Right renal pelvis (tissue), 4 donors: ENCODE measurements around the gene ANKRD11. TPM values are rescaled to one million over a fixed set of nuclear protein-coding genes. Genes with fewer than 3 reads are reported as not detected.
"Not testable (repeated sequence)": the region's sequence is repeated elsewhere in the genome, so short reads cannot be mapped to it uniquely, and the experiment has no call there.

ENCODE experiments used
- DNase-seq, 4 donors: peaks; one replicate each; pipeline ENCODE4 v3.0.0-alpha.2; 2013; ENCODE audit warnings: low read depth in 4 of 4, low spot score in 3 of 4, missing footprints in 1 of 4
- polyA plus RNA-seq, 4 donors: library from polyadenylated mRNA; unstranded; fragments of 120-200 nt; gene quantifications; one replicate each; pipeline ENCODE4 v1.2.1, GENCODE V29; 2013; ENCODE audit not compliant: insufficient read length in 4 of 4

Gene ANKRD11
- polyA plus RNA-seq, 4 donors: 90.2 to 101 (median 96.6) TPM

DNA sequence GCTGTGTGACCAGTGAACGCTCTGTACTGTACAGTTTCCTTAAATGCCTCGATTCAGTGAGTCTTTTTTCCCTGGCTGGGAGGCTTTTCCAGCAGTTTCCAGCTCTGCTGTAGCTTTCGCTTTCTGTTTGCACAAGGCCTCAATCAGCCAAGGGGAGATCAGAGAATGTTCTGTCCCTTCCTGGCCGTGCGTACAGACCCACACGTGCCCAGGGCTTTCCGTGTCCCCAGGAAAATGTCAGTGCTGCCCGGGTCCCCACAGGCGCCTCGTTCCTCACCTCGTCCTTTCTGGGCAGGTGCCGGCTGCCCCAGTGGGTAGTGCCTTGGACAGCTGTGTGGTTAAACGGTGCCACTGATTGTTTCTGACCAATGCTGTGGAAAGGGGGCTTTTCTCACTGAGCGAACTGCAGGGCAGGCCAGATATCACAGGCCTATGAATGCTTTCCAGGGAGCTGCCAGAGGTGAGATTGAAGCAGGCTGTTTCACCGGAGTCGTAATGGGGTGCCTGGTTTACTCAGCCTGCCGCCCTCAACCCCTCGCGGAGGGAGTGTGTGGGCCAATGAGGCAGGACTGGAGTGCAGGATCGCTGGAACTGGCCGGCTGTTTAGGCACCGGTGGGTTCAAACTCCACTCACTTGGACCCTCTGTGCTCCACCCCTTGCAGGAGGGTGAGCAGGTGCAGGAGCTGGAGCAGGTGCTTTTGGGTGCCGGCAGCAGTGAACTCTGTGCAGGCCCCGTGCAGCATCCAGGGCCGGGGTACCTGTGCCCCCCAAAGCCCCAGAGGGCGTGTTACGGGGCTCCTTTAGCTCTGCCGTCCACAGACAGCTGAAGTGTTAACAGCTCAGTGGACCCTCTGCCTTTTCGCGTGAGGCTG lies 228.4 kb downstream of the ANKRD11 start:
- no peak for DNase-seq

GRCh38 chr16:89259901-89260300 lies 230.5 kb downstream of the ANKRD11 start:
- not testable (repeated sequence) for DNase-seq

- DNase-seq: no peak
Observed at GRCh38 chr16:89257757-89258465, 232.4 kb downstream of the ANKRD11 start.

- no peak for DNase-seq
Observed at GRCh38 chr16:89257281-89257731, 233.1 kb downstream of the ANKRD11 start.

GRCh38 chr16:89256651-89257254 lies 233.6 kb downstream of the ANKRD11 start:
- DNase-seq: peak in 3 of 4 donors; percentile 37 to 55 (median 51)

GRCh38 chr16:89253548-89254287 lies 236.6 kb downstream of the ANKRD11 start:
- no peak for DNase-seq

- DNase-seq: no peak
Observed at GRCh38 chr16:89248196-89248982, 242.0 kb downstream of the ANKRD11 start.

- DNase-seq: not testable (repeated sequence)
Observed at GRCh38 chr16:89247734-89248075, 242.7 kb downstream of the ANKRD11 start.

DNA sequence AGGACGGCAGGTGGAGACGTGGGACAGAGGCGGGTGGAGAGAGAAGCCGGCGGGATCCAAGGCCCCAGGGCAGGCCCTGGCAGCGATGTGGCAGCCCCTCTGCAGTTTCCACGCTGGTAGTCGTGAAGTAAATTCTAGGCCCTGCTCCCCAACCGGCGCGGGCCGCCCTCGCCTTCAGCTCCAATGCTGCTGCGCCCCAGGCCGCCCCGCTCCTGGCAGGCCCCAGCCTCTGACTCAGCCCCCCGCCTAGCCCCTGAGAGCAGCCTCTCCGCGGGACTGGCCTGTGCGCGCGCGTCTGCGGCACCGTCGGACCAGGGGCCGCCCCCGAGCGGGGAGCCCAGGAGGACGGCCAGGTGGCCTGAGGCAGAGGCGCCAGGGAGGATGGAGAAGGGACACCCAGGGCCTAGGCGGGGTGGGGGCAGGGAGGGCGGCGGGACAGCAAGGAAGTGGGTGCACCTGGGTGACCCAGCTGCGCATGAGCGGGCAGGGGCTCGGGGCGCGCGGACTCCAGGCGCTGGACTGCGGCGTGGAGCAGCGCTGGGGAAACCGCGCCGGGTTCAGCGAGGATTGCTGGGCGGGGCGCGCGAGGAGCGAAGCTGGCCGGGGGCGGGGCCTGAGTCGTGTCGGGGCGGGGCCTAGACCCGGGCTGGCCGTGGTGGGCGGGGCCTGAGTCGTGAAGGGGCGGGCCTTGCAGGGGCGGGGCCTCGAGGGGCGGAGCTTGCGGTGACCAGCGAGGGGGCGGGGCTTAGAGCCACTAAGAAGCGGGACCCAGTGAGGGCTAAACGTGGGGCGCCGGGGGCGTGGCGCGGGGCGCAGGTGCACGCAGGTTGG lies 243.2 kb downstream of the ANKRD11 start:
- peak; percentile 44 to 64 (median 54) for DNase-seq

DNA sequence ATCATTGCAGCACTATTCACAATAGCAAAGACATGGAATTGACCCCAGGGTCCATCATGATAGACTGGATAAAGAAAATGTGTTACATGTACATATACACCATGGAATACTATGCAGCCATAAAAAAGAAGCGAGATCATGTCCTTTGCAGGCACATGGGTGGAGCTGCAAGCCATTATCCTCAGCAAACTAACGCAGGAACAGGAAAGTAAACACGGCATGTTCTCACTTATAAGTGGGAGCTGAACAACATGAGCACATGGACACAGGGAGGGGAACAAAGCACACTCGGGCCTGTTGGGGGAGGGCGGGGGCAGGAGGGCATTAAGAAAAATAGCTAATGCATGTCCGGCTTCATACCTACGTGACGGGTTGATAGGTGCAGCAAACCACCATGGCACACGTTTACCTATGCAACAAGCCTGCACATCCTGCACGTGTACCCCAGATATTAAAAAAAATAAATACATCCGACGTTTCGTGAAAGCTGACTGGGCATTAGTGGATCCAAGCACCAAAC lies 243.9 kb downstream of the ANKRD11 start:
- DNase-seq: no peak

DNA sequence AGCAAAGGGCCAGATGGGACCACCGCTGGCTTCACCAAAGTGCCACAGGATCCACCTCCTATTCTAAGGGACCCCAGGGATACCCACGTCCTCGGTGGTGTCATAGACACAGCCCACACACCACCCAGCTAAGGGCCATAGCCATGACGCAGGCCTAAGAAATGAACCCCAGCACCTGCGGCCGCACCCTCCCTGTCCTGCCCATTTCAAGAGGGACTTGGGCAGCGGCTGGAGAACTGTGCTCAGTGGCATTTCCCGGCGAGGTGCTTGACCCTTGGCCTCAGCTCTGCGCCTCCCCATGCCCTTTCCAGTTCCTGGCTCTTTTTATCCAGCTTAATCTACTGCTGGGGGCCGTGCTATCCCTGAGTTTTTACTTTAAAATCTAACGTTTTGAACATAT lies 245.6 kb downstream of the ANKRD11 start:
- DNase-seq: no peak

GRCh38 chr16:89244264-89244663 lies 246.1 kb downstream of the ANKRD11 start:
- not testable (repeated sequence) for DNase-seq

GRCh38 chr16:89243664-89244063 lies 246.7 kb downstream of the ANKRD11 start:
- DNase-seq: no peak

DNA sequence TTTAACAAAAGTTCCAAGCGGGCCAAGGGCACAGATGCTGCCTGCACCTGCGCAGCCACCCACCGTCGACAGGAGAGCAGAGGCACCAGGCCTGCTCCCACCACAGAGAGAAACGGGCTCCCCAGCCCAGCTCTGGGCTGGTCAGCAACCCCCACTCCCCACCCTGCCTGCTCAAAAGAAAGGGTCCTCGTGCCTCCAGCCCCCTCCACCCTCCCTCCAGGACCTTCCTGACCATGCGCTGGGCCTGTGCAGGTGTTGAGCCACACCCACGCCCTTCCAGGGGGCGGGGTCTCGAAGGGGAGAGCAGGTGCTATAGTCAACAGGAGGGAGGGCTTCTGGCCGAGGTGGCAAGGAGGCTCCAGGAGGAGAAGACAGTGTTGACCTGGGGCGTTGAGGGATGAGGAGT lies 247.6 kb downstream of the ANKRD11 start:
- DNase-seq: no peak

DNA sequence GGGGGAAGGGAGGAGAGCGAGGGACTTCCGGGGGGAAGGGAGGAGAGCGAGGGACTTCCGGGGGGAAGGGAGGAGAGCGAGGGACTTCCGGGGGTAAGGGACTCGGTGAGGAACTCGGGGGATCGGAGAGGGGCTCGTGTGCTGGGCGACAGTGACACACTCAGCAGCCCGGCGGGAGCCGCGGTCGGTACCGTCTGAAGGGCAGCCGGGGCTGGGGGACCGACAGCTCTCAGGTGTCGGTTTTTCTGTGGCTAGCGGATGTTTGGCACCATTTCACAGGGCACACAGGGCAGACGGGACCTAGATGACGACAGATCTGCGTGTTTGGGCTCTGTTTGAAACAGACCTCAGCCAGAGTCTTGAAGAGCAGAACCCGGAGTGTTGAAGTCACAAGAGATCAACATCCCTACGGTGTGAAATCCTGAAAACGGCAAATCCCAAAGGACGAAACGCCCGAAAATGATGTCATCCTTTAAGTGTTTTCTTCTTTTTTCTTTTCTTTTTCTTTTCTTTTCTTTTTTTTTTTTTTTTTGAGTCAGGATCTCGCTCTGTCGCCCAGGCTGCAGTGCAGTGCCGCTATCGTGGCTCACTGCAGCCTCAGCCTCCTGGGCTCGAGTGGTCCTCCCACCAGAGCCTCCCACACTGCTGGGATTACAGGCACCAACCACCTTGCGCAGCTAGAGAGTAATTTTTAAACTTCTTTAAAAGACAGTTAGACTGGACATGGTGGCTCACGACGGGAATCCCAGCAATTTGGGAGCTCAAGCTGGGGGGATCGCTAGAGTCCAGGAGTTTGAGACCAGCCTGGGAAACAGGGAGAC lies 249.0 kb downstream of the ANKRD11 start:
- peak in 2 of 4 donors; percentile 42 to 68 for DNase-seq

- DNase-seq: no peak
Observed at GRCh38 chr16:89237733-89238132, 252.6 kb downstream of the ANKRD11 start.

DNA sequence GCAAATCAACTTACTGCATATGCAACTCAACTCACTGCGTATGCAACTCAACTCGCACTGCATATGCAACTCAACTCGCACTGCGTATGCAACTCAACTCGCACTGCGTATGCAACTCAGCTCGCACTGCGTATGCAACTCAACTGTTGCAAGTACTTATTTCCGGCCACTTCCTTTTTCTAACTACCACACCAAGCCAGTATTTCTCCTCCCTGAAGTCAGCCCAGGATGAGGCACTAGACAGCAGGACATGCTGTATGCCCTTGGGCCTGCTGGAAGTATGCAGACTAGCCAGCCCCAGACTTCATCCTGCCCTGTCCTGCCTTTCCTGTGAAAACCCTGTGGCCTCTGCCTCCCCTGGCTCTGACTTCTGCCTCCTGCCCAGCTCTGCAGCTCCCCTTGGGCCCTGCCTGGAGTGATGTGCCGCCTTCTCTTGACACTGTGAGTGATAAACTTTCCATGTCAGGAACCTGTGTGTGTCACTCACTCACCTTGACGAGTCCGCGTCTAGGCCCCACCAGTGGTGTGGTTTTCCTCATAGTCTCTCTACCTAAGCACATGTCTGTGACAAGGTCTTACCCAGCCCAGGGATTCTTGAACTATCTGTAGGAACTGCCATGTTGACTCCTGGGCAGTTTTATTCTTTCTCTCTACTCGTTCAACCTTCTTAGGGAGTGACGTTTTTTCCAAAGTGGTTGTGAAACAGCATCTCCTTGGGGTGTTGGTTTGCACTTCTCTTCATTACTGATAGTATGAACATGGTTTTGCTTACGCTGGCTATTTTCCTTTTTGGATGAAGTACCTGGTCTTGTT lies 256.5 kb downstream of the ANKRD11 start:
- no peak for DNase-seq
